ENCODE data around the gene SLC38A3.

- no peak for TF ChIP-seq EZH2 (IDR thresholded peaks at IDR 0.05; ENCODE audit: insufficient read depth, poor library complexity, severe bottlenecking)
- no peak for TF ChIP-seq EZH2phosphoT487 (IDR thresholded peaks at IDR 0.05; ENCODE audit: insufficient read depth, low read depth)
These were observed 47.1 kb upstream of the SLC38A3 start for GRCh38 chr3:50157827-50158529.

All from GM23248 (cell line).